Liver (tissue), 9 donors: Measurements from ENCODE around the gene MAP3K15. TPM values are rescaled to one million over a fixed set of nuclear protein-coding genes. Genes with fewer than 3 reads are reported as not detected.
A peak's percentile ranks its signal among the peaks of the same experiment; 100 is the strongest.
"Not testable (repeated sequence)": the region's sequence is repeated elsewhere in the genome, so short reads cannot be mapped to it uniquely, and the experiment has no call there.

Experiments used
- DNase-seq: peaks from one replicate; pipeline ENCODE4 v3.0.0-alpha.2; 2017; ENCODE audit warnings: low spot score
- H3K27ac ChIP-seq, 2 donors: one replicate each; pipeline ENCODE4 v1.7.0; 2013; ENCODE audit warnings: inconsistent platforms in 2 of 2, low read length in 2 of 2, control low read depth in 1 of 2, low read depth in 1 of 2, mild to moderate bottlenecking in 1 of 2
- H3K27me3 ChIP-seq, 4 donors: one replicate each; pipeline versions ENCODE4 v1.6.1 to v1.7.0; 2013; ENCODE audit warnings: low read length in 3 of 4, inconsistent platforms in 1 of 4, mild to moderate bottlenecking in 1 of 4, moderate library complexity in 1 of 4; ENCODE audit not compliant: control insufficient read depth in 4 of 4, insufficient read depth in 4 of 4
- H3K36me3 ChIP-seq, 4 donors: one replicate each; pipeline versions ENCODE4 v1.6.1 to v1.7.0; 2013; ENCODE audit warnings: low read length in 3 of 4, mild to moderate bottlenecking in 3 of 4, low read depth in 1 of 4, moderate library complexity in 1 of 4; ENCODE audit not compliant: control insufficient read depth in 4 of 4, insufficient read depth in 3 of 4
- H3K4me1 ChIP-seq, 4 donors: one replicate each; pipeline versions ENCODE4 v1.6.1 to v1.7.0; 2013; ENCODE audit warnings: low read length in 3 of 4, mild to moderate bottlenecking in 3 of 4, moderate library complexity in 1 of 4; ENCODE audit not compliant: control insufficient read depth in 4 of 4, insufficient read depth in 4 of 4
- H3K4me3 ChIP-seq, 3 donors: one replicate each; pipeline versions ENCODE4 v1.6.1 to v1.7.0; 2013; ENCODE audit warnings: low read length in 3 of 3, control low read depth in 1 of 3, low read depth in 1 of 3, mild to moderate bottlenecking in 1 of 3
- H3K9ac ChIP-seq, 2 donors: one replicate each; pipeline ENCODE4 v1.7.0; 2013; ENCODE audit warnings: low read length in 2 of 2, mild to moderate bottlenecking in 2 of 2, moderate library complexity in 2 of 2, control low read depth in 1 of 2, low read depth in 1 of 2
- H3K9me3 ChIP-seq, 4 donors: one replicate each; pipeline versions ENCODE4 v1.6.1 to v1.7.0; 2013; ENCODE audit warnings: low read length in 3 of 4; ENCODE audit not compliant: control insufficient read depth in 4 of 4
- ATF3 ChIP-seq: IDR thresholded peaks from 2 replicates; pipeline ENCODE4 v1.6.1; 2016; ENCODE audit warnings: antibody characterized with exemption
- FOXA1 ChIP-seq: IDR thresholded peaks from 2 replicates; pipeline ENCODE4 v1.6.1; 2016; ENCODE audit warnings: antibody characterized with exemption
- GABPA ChIP-seq, 2 donors: IDR thresholded peaks in 1 of 2; conservative IDR thresholded peaks in 1 of 2; 2 replicates each; pipeline ENCODE4 v1.6.1; 2016; ENCODE audit warnings: antibody characterized with exemption in 2 of 2, mild to moderate bottlenecking in 1 of 2, moderate library complexity in 1 of 2
- HNF4A ChIP-seq, 2 donors: conservative IDR thresholded peaks; 2 replicates each; pipeline ENCODE4 v1.6.1; 2016; ENCODE audit warnings: antibody characterized with exemption in 2 of 2, mild to moderate bottlenecking in 2 of 2
- HNF4G ChIP-seq: IDR thresholded peaks from 2 replicates; pipeline ENCODE4 v1.6.1; 2016; ENCODE audit warnings: antibody characterized with exemption
- RAD21 ChIP-seq, 2 donors: IDR thresholded peaks; 2 replicates each; pipeline ENCODE4 v1.6.1; 2016; ENCODE audit warnings: antibody characterized with exemption in 2 of 2, mild to moderate bottlenecking in 2 of 2
- REST ChIP-seq: IDR thresholded peaks from 2 replicates; pipeline ENCODE4 v1.6.1; 2016; ENCODE audit warnings: antibody characterized with exemption, mild to moderate bottlenecking
- RXRA ChIP-seq, 2 donors: IDR thresholded peaks; 2 replicates each; pipeline ENCODE4 v1.6.1; 2017 to 2018; ENCODE audit warnings: antibody characterized with exemption in 2 of 2, mild to moderate bottlenecking in 1 of 2
- SP1 ChIP-seq: IDR thresholded peaks from 2 replicates; pipeline ENCODE4 v1.6.1; 2018; ENCODE audit warnings: antibody characterized with exemption, mild to moderate bottlenecking
- TAF1 ChIP-seq: conservative IDR thresholded peaks from 2 replicates; pipeline ENCODE4 v1.6.1; 2016; ENCODE audit warnings: antibody characterized with exemption, mild to moderate bottlenecking
- YY1 ChIP-seq: IDR thresholded peaks from 2 replicates; pipeline ENCODE4 v1.6.1; 2016; ENCODE audit warnings: antibody characterized with exemption, mild to moderate bottlenecking
- WGBS: extraction: QIAGEN DNeasy Blood & Tissue Kit; methylation state at CpG from one replicate; pipeline ENCODE4 v1.1.7; 2013; 5-methylcytosine and 5-hydroxymethylcytosine counted together
- polyA plus RNA-seq, 2 donors: library from polyadenylated mRNA; stranded (reverse) in 1 of 2; unstranded in 1 of 2; fragments of 200-250 nt in 1 of 2; fragments of >200 nt in 1 of 2; fragmentation: Nextera tagmentation in 1 of 2; extraction: Ambion mirVana in 1 of 2; gene quantifications; one replicate each; pipeline versions ENCODE4 v1.2.1 to v1.2.3, GENCODE V29; 2013 to 2015
- total RNA-seq, 2 donors: library from RNA; depleted of rRNA; stranded (reverse); fragments of >200 nt; gene quantifications; one replicate each; pipeline ENCODE4 v1.2.3, GENCODE V29; 2014
- TF ChIP-seq, protein P1 (sequence below): IDR thresholded peaks from 2 replicates; pipeline ENCODE4 v1.6.1; 2016; ENCODE audit warnings: antibody characterized with exemption
- TF ChIP-seq, protein P2 (sequence below): IDR thresholded peaks from 2 replicates; pipeline ENCODE4 v1.6.1; 2016; ENCODE audit warnings: antibody characterized with exemption
- donor health status: healthy.
- donor health status: healthy.
- donor health status: healthy.
- donor health status: healthy.
- donor health status: healthy.

Gene MAP3K15
- total and polyA plus RNA-seq, 4 donors = 0.09 to 0.28 TPM; not detected in 2

GRCh38 chrX:19448077-19448476, 67.2 kb downstream of the MAP3K15 start:
- TF ChIP-seq RXRA (IDR thresholded peaks at IDR 0.05) (no peak), SP1 (peak; percentile 38), HNF4G (no peak), HNF4A (conservative IDR thresholded peaks at IDR 0.05) (peak in 1 of 2 donors; percentile 16), REST (no peak), FOXA1 (no peak)
- TF ChIP-seq, protein P1, sequence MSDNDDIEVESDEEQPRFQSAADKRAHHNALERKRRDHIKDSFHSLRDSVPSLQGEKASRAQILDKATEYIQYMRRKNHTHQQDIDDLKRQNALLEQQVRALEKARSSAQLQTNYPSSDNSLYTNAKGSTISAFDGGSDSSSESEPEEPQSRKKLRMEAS = peak; percentile 16
- no peak for DNase-seq
- H3K4me1 ChIP-seq = no peaks in the 10 kb centered on the region
- H3K9ac ChIP-seq = no peak overlapping the region
- no peaks in the 10 kb centered on the region for H3K36me3 ChIP-seq
- no peak overlapping the region for H3K27ac ChIP-seq
- no peaks in the 10 kb centered on the region for H3K27me3 ChIP-seq
- WGBS = 37% methylated on average over 7 of the region's 7 CpGs
- peaks cover 0 to 2% (median 0%) of the 10 kb centered on the region in 4 donors for H3K9me3 ChIP-seq
- H3K4me3 ChIP-seq = no peak overlapping the region

- TF ChIP-seq RXRA (IDR thresholded peaks at IDR 0.05) (no peak), GABPA (IDR thresholded peaks at IDR 0.05 in 1 of 2, conservative IDR thresholded peaks at IDR 0.05 in 1 of 2) (no peak), YY1 (no peak), ATF3 (no peak), RAD21 (IDR thresholded peaks at IDR 0.05) (no peak), HNF4A (conservative IDR thresholded peaks at IDR 0.05) (no peak), FOXA1 (no peak), TAF1 (no peak), REST (no peak), SP1 (no peak)
- TF ChIP-seq, protein P1 = no peak
- TF ChIP-seq, protein P2, sequence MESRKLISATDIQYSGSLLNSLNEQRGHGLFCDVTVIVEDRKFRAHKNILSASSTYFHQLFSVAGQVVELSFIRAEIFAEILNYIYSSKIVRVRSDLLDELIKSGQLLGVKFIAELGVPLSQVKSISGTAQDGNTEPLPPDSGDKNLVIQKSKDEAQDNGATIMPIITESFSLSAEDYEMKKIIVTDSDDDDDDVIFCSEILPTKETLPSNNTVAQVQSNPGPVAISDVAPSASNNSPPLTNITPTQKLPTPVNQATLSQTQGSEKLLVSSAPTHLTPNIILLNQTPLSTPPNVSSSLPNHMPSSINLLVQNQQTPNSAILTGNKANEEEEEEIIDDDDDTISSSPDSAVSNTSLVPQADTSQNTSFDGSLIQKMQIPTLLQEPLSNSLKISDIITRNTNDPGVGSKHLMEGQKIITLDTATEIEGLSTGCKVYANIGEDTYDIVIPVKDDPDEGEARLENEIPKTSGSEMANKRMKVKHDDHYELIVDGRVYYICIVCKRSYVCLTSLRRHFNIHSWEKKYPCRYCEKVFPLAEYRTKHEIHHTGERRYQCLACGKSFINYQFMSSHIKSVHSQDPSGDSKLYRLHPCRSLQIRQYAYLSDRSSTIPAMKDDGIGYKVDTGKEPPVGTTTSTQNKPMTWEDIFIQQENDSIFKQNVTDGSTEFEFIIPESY = no peak
- H3K9ac ChIP-seq = no peak overlapping the region
- DNase-seq = no peak
- H3K27ac ChIP-seq = no peak overlapping the region
- H3K36me3 ChIP-seq = no peaks in the 10 kb centered on the region
- no peaks in the 10 kb centered on the region for H3K9me3 ChIP-seq
- H3K4me3 ChIP-seq = no peak overlapping the region
- H3K27me3 ChIP-seq = no peaks in the 10 kb centered on the region
- WGBS = 51% methylated on average over 4 of the region's 4 CpGs
- no peaks in the 10 kb centered on the region for H3K4me1 ChIP-seq
Observed at GRCh38 chrX:19446397-19446796, 68.9 kb downstream of the MAP3K15 start.

DNA sequence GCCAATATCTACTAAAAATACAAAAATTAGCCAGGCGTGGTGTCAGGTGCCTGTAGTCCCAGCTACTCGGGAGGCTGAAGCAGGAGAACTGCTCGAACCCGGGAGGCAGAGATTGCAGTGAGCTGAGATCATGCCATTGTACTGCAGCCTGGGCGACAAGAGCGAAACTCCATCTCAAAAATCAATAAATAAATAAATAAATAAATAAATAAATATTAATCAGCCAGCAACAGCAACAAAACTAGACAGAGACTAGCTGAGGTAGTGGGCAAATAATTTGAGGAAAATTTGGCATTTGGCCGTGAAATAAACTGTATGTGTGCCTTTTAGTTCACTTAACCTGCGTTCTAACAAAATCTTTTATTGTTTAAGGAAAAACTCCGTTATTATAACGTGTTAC, 69.5 kb downstream of the MAP3K15 start:
- H3K9me3 ChIP-seq, H3K27ac ChIP-seq, H3K36me3 ChIP-seq, H3K4me3 ChIP-seq, H3K4me1 ChIP-seq, DNase-seq, H3K9ac ChIP-seq, H3K27me3 ChIP-seq: not testable (repeated sequence)
- 93% methylated on average over 10 of the region's 10 CpGs for WGBS
